Astrocyte (in vitro differentiated cells and primary cell): ENCODE data around the gene SDK1. TPM values are rescaled to one million over a fixed set of nuclear protein-coding genes. Genes with fewer than 3 reads are reported as not detected.

ENCODE experiments used
- DNase-seq: peaks from one replicate; pipeline ENCODE4 v3.0.0-alpha.2; 2010; ENCODE audit warnings: low read depth
- FAIRE-seq: peaks from 2 replicates; lab custom pipeline; 2011; peaks lifted over from hg19 to GRCh38; lab: Jason Lieb, UNC
- H2AFZ ChIP-seq: 2 replicates; pipeline ENCODE4 v1.6.0; 2012; ENCODE audit warnings: low read depth, low read length, inconsistent platforms
- H3K27ac ChIP-seq: 2 replicates; pipeline ENCODE4 v1.5.1; 2011; ENCODE audit warnings: low read depth, low read length, inconsistent platforms
- H3K27me3 ChIP-seq: 2 replicates; pipeline ENCODE4 v1.6.0; 2011; ENCODE audit warnings: low read length, inconsistent platforms; ENCODE audit not compliant: insufficient read depth
- H3K36me3 ChIP-seq: 2 replicates; pipeline ENCODE4 v1.5.1; 2011; ENCODE audit warnings: low read length, inconsistent platforms; ENCODE audit not compliant: insufficient read depth
- H3K4me1 ChIP-seq: 2 replicates; pipeline ENCODE4 v1.5.1; 2011; ENCODE audit warnings: low read length, inconsistent platforms; ENCODE audit not compliant: insufficient read depth
- H3K4me2 ChIP-seq: 2 replicates; pipeline ENCODE4 v1.6.0; 2012; ENCODE audit warnings: low read length, inconsistent platforms
- H3K4me3 ChIP-seq: 2 replicates; pipeline ENCODE4 v1.5.1; 2011; ENCODE audit warnings: low read depth, mild to moderate bottlenecking, low read length, inconsistent platforms; ENCODE audit not compliant: insufficient read depth
- H3K79me2 ChIP-seq: 2 replicates; pipeline ENCODE4 v1.6.0; 2012; ENCODE audit warnings: mild to moderate bottlenecking, low read length, inconsistent platforms; ENCODE audit not compliant: insufficient read depth
- H3K9ac ChIP-seq: 2 replicates; pipeline ENCODE4 v1.6.0; 2012; ENCODE audit warnings: mild to moderate bottlenecking, low read length, inconsistent platforms
- H3K9me3 ChIP-seq: 2 replicates; pipeline ENCODE4 v1.5.1; 2012; ENCODE audit warnings: low read depth, mild to moderate bottlenecking, low read length, inconsistent platforms; ENCODE audit not compliant: insufficient read depth
- H4K20me1 ChIP-seq: 2 replicates; pipeline ENCODE4 v1.6.0; 2012; ENCODE audit warnings: low read length, inconsistent platforms; ENCODE audit not compliant: insufficient read depth
- H3K27ac Mint-ChIP-seq: one replicate; pipeline ENCODE4 v1.8.0; 2021; ENCODE audit warnings: mild to moderate bottlenecking, mixed read lengths; ENCODE audit not compliant: unreplicated experiment
- H3K27me3 Mint-ChIP-seq: one replicate; pipeline ENCODE4 v1.8.0; 2021; ENCODE audit warnings: low read depth, mixed read lengths; ENCODE audit not compliant: unreplicated experiment
- H3K36me3 Mint-ChIP-seq: one replicate; pipeline ENCODE4 v1.8.0; 2021; ENCODE audit warnings: low read depth, mixed read lengths; ENCODE audit not compliant: unreplicated experiment
- H3K4me1 Mint-ChIP-seq: one replicate; pipeline ENCODE4 v1.8.0; 2021; ENCODE audit warnings: low read depth, mixed read lengths; ENCODE audit not compliant: unreplicated experiment
- H3K4me3 Mint-ChIP-seq: one replicate; pipeline ENCODE4 v1.8.0; 2021; ENCODE audit warnings: mild to moderate bottlenecking, moderate library complexity, mixed read lengths; ENCODE audit not compliant: unreplicated experiment
- H3K9me3 Mint-ChIP-seq: one replicate; pipeline ENCODE4 v1.8.0; 2021; ENCODE audit warnings: mild to moderate bottlenecking, mixed read lengths; ENCODE audit not compliant: unreplicated experiment
- CTCF ChIP-seq: IDR thresholded peaks from 2 replicates; pipeline ENCODE4 v1.5.1; 2011; ENCODE audit warnings: low read depth, mild to moderate bottlenecking, inconsistent platforms, low read length, moderate library complexity; ENCODE audit not compliant: insufficient read depth
- EZH2 ChIP-seq: IDR thresholded peaks from 2 replicates; pipeline ENCODE4 v1.6.1; 2012; ENCODE audit warnings: mild to moderate bottlenecking, low read length, inconsistent platforms; ENCODE audit not compliant: insufficient read depth
- total RNA-seq: library from RNA; stranded (reverse); gene quantifications from 2 replicates; pipeline ENCODE4 v1.2.1, GENCODE V29; 2021

The SDK1 gene
- total RNA-seq, 1 donor from 2014 or later, result 4.2 TPM

- no peak for DNase-seq
- peaks cover 1% of the 10 kb centered on the region for H3K36me3 Mint-ChIP-seq
- no peak overlapping the region for H3K27ac Mint-ChIP-seq
- Histone ChIP-seq H3K4me1 (no peaks in the 10 kb centered on the region), H2AFZ (no peak overlapping the region), H3K9me3 (no peaks in the 10 kb centered on the region), H3K27me3 (no peaks in the 10 kb centered on the region), H3K4me2 (no peak overlapping the region), H3K79me2 (no peaks in the 10 kb centered on the region), H3K9ac (no peak overlapping the region), H3K36me3 (no peaks in the 10 kb centered on the region), H4K20me1 (no peaks in the 10 kb centered on the region), H3K4me3 (no peak overlapping the region), H3K27ac (no peak overlapping the region)
- H3K4me1 Mint-ChIP-seq, result no peaks in the 10 kb centered on the region
- no peak overlapping the region for H3K4me3 Mint-ChIP-seq
- no peak for FAIRE-seq
- H3K27me3 Mint-ChIP-seq, result peaks cover 29% of the 10 kb centered on the region
- TF ChIP-seq EZH2 (no peak), CTCF (no peak)
- H3K9me3 Mint-ChIP-seq, result peaks cover 3% of the 10 kb centered on the region
Measured at GRCh38 chr7:4067476-4067760, 766.4 kb downstream of the SDK1 start.

GRCh38 chr7:4067874-4068273 is 766.8 kb downstream of the SDK1 start:
- Mint-ChIP-seq H3K4me3 (no peak overlapping the region), H3K9me3 (peaks cover 3% of the 10 kb centered on the region)

More at GRCh38 chr7:4067874-4068273, 766.8 kb downstream of the SDK1 start:
- H3K27me3 ChIP-seq, result no peaks in the 10 kb centered on the region
- no peak overlapping the region for H3K4me3 ChIP-seq
- H3K9ac ChIP-seq, result no peak overlapping the region
- no peaks in the 10 kb centered on the region for H3K9me3 ChIP-seq
- no peak overlapping the region for H2AFZ ChIP-seq
- no peak for FAIRE-seq
- no peaks in the 10 kb centered on the region for H3K36me3 ChIP-seq
- no peak overlapping the region for H3K4me2 ChIP-seq
- H3K27me3 Mint-ChIP-seq, result peaks cover 29% of the 10 kb centered on the region
- DNase-seq, result no peak
- H3K79me2 ChIP-seq, result no peaks in the 10 kb centered on the region
- H3K36me3 Mint-ChIP-seq, result peaks cover 1% of the 10 kb centered on the region
- no peaks in the 10 kb centered on the region for H4K20me1 ChIP-seq
- no peak overlapping the region for H3K27ac Mint-ChIP-seq
- H3K27ac ChIP-seq, result no peak overlapping the region
- H3K4me1 ChIP-seq, result no peaks in the 10 kb centered on the region
- H3K4me1 Mint-ChIP-seq, result no peaks in the 10 kb centered on the region
- TF ChIP-seq EZH2 (no peak), CTCF (no peak)
